Measurements from ENCODE around the gene PLEKHH3.
A peak's percentile ranks its signal among the peaks of the same experiment; 100 is the strongest.

The PLEKHH3 gene

DNA sequence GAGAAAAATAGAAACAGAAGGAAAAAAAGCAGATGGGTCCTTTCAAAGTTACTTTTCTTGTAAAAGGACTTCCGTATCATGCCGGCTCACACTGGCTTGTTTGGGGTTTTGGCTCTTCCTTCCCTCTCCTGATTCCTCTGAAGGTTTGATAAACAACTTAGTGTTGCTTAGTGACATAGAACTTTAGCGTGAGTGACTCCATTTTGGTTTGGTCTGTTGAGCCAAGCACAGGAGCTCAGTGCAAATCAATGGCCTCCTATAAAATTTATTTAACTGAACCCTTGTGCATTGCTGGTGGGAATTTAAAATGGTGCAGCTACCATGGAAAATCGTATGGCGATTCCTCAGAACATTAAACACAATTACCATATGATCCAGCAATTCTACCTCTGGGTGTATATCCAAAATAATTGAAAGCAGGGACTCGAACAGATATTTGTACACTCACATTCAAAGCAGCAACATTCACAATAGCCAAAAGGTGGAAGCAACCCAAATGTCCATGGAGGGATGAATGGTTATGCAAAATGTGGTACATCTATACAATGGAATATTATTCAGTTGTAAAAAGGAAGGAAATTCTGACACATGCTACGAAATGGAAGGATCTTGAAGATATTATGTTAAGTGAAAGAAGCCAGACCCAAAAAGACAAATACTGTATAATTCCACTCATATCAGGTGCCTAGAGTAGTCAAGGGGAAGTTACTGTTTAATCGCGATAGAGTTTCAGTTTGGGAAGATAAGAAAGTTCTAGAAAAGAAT lies 18.8 kb downstream of the PLEKHH3 start:
- no peak for DNase-seq (ENCODE audit: low read depth in 2 of 2)
- no peak overlapping the region for H3K4me3 ChIP-seq (replicated peaks in 1 of 2; ENCODE audit: low read depth in 2 of 2, low read length in 2 of 2)
- TF ChIP-seq, protein P1, sequence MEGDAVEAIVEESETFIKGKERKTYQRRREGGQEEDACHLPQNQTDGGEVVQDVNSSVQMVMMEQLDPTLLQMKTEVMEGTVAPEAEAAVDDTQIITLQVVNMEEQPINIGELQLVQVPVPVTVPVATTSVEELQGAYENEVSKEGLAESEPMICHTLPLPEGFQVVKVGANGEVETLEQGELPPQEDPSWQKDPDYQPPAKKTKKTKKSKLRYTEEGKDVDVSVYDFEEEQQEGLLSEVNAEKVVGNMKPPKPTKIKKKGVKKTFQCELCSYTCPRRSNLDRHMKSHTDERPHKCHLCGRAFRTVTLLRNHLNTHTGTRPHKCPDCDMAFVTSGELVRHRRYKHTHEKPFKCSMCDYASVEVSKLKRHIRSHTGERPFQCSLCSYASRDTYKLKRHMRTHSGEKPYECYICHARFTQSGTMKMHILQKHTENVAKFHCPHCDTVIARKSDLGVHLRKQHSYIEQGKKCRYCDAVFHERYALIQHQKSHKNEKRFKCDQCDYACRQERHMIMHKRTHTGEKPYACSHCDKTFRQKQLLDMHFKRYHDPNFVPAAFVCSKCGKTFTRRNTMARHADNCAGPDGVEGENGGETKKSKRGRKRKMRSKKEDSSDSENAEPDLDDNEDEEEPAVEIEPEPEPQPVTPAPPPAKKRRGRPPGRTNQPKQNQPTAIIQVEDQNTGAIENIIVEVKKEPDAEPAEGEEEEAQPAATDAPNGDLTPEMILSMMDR (IDR thresholded peaks at IDR 0.05; ENCODE audit: low read depth, low read length), result no peak

DNA sequence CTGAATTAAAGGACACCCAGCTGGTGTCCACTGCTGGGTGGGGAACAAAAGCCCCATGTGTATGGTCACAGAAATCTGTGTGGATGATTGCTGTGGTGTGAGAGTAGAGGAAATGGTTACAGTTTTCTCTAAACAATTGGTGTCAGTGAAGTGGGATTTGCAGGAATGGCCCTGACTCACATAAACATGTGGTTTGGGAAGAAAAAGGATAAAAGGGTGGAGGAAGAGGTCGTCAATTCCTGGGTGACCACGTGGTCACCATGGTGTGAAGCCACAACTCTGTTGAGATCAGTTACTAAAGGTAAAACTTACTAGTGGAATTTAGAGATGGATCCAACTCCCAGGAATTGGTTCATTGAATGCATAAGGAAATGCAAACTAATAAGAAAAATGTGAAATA lies 21.3 kb downstream of the PLEKHH3 start:
- no peak overlapping the region for H3K4me3 ChIP-seq (replicated peaks in 1 of 2; ENCODE audit: low read depth in 2 of 2, low read length in 2 of 2)
- TF ChIP-seq, protein P1 (IDR thresholded peaks at IDR 0.05; ENCODE audit: low read depth, low read length), result no peak
- peak in 1 of 2 donors; percentile 19 for DNase-seq (ENCODE audit: low read depth in 2 of 2)

DNA sequence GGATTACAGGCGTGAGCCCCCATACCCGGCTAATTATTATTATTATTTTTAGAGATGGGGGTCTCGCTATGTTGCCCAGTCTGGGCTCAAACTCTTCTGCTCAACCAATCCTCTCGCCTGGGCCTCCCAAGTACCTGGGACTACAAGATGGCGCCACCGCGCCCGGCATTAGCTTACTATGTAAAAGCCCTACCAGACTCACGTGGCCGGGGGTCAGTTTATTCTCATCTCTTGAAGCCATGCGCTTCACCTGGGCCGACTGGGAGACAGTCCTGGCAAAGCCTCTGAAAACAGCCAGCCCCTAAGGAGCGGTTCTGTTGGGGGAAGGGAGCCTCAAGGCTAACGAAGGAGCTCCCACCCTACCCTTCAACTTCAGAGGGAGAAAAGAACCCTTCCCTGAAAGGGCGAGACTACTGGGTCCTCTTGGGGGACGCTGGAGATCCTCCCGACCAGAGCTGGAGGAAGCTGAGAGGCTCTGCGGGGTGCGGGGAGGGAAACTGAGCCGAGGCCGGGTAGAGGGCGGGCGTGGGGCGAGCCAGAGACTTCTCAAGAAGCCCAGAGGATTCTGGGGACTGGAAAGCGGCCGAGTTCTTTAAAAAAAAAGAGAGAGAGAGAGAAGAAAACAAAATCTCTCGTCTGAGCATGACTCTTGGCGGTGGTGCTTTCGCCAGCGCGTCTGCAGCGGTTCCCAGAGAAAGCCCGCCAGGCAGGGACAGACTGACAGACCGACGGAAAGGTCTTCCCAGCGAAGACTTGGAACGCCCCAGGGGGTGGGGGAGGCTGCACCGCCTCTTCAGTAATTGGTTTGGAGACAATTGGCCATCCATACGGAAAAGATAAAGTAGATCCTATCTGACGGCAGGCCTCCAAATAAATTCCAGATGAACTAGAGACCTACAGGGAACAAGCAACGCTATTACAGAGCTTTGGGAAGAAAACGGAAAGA lies 23.3 kb downstream of the PLEKHH3 start:
- peak overlapping the region; percentile 14 to 24 for H3K4me3 ChIP-seq (replicated peaks in 1 of 2; ENCODE audit: low read depth in 2 of 2, low read length in 2 of 2)
- TF ChIP-seq, protein P1 (IDR thresholded peaks at IDR 0.05; ENCODE audit: low read depth, low read length), result no peak
- peak; percentile 73 to 89 for DNase-seq (ENCODE audit: low read depth in 2 of 2)

DNA sequence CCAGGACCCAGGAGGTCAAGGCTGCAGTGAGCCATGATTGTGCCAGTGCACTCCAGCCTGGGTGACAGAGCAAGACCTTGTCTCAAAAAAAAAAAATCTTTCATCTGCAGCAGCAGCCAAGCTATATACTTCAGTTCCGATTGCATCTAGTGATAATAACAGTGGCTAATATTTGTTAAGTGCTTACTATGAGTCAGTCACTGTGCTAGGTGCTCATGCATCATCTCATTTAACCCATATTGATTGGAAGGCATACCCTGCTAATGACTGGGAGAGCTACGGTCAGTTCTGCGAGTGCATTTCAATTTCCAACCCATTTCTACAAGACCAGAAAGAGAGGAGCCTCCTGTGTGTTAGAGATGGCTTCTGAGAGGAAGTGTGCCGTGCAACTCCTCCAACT lies 25.4 kb downstream of the PLEKHH3 start:
- no peak for DNase-seq (ENCODE audit: low read depth in 2 of 2)
- TF ChIP-seq, protein P1 (IDR thresholded peaks at IDR 0.05; ENCODE audit: low read depth, low read length), result no peak
- H3K4me3 ChIP-seq (replicated peaks in 1 of 2; ENCODE audit: low read depth in 2 of 2, low read length in 2 of 2), result no peak overlapping the region

DNA sequence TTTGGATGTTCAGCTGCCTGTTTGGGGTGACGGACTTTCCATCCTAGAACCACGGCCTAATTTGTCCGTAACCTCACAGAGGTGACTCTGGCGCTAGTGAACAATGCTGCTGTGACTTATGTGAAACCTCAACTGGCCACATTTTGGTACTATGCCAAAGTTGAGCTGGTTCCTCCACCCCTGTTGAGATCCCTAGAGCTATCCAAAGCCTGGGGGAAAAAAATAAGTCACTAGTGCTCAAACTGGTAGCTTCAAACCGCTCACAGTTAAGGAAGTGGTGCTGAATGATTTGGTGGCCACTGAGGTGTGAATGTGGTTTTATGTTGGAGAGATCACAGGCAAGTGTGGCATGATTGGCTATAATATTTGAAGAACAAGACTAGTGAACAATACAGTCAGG lies 29.0 kb downstream of the PLEKHH3 start:
- TF ChIP-seq, protein P1 (IDR thresholded peaks at IDR 0.05; ENCODE audit: low read depth, low read length), result no peak
- no peak overlapping the region for H3K4me3 ChIP-seq (replicated peaks in 1 of 2; ENCODE audit: low read depth in 2 of 2, low read length in 2 of 2)
- DNase-seq (ENCODE audit: low read depth in 2 of 2), result no peak

DNA sequence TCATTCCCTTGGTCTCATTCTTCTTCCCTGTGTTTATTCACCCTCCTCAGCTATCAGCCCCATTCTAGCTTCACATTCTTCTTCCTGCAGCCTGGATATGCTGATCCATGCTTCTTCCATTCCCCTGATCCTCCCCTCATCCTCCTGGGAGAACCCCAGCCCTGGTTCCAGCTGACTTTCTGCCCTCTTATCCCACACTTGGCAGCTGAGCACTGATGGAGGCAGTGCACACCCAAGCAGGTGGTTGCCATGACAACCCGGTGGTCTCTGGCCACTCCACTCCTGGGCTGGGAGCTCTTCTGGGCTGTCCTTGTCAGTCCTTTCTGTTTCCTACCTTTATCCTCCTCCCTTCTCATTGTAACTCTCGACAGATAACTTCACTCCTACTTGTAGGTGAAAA lies 34.5 kb downstream of the PLEKHH3 start:
- no peak for DNase-seq (ENCODE audit: low read depth in 2 of 2)
- TF ChIP-seq, protein P1 (IDR thresholded peaks at IDR 0.05; ENCODE audit: low read depth, low read length), result no peak
- no peak overlapping the region for H3K4me3 ChIP-seq (replicated peaks in 1 of 2; ENCODE audit: low read depth in 2 of 2, low read length in 2 of 2)
